K562 (cell line): ENCODE results near the gene CCDC92. TPM values are rescaled to one million over a fixed set of nuclear protein-coding genes. Genes with fewer than 3 reads are reported as not detected.

Experiments
- ATAC-seq: fragments of 200-7000 bp; cut with Tn5 transposase; 3 replicates; pipeline ENCODE4 v1.9.1; 2020; ENCODE audit warnings: moderate library complexity
- Bru-seq: library from RNA; stranded (reverse); fragments of 400-500 nt; gene quantifications from one replicate; lab custom pipeline; 2021; lab: Mats Ljungman, UMichigan
- BruChase-seq, 2 experiments: library from RNA; stranded (reverse); fragments of 400-500 nt; gene quantifications; one replicate each; lab custom pipeline; 2021; lab: Mats Ljungman, UMichigan
- BruUV-seq: library from RNA; stranded (reverse); fragments of 400-500 nt; replicated peaks from 2 replicates; lab custom pipeline; 2021; lab: Mats Ljungman, UMichigan
- CTCF ChIA-PET: fragments of 300-600 bp; formaldehyde crosslinking; extraction: SDS; loops from one replicate; lab custom pipeline; 2021; ENCODE audit warnings: low intra/inter-chr PET ratio; lab: Yijun Ruan, JAX
- POLR2A ChIA-PET: fragments of 300-600, 350-650 bp; sonication (Branson Sonifier 250); formaldehyde crosslinking; extraction: SDS; loops from one replicate; lab custom pipeline; 2021; ENCODE audit warnings: antibody characterized with exemption, inconsistent platforms; lab: Yijun Ruan, JAX
- DNase-seq, 4 experiments: peaks; one replicate each; pipeline versions ENCODE4 v3.0.0 to v3.0.0-alpha.2; 2011 to 2018; ENCODE audit warnings: low spot score in 3 of 4, mixed read lengths in 3 of 4; ENCODE audit errors: extremely low read depth in 1 of 4
- FAIRE-seq: peaks from 2 replicates; lab custom pipeline; 2011; peaks lifted over from hg19 to GRCh38; lab: Jason Lieb, UNC
- H2AFZ ChIP-seq: 2 replicates; pipeline ENCODE4 v1.6.0; 2011; ENCODE audit warnings: low read depth, low read length, control low read depth, inconsistent platforms
- H3K27ac ChIP-seq: fragments of 200-600 bp; 3 replicates; pipeline ENCODE4 v1.8.0; 2011; ENCODE audit warnings: low read depth, mild to moderate bottlenecking, control low read depth, inconsistent platforms, low read length, moderate library complexity, mixed read lengths; ENCODE audit errors: extremely low read depth
- H3K27me3 ChIP-seq, 2 experiments: fragments of 300-600 bp in 1 of 2; 2 replicates in 1 of 2; 3 replicates in 1 of 2; pipeline versions ENCODE4 v1.6.0 to v1.8.0; 2011; ENCODE audit warnings: inconsistent platforms in 2 of 2, low read length in 2 of 2, mild to moderate bottlenecking in 1 of 2, mixed read lengths in 1 of 2, moderate library complexity in 1 of 2; ENCODE audit not compliant: control insufficient read depth in 2 of 2, insufficient read depth in 2 of 2
- H3K36me3 ChIP-seq: fragments of 300-600 bp; 3 replicates; pipeline ENCODE4 v1.8.0; 2011; ENCODE audit warnings: mild to moderate bottlenecking, low read length, inconsistent platforms; ENCODE audit not compliant: control insufficient read depth, insufficient read depth
- H3K4me1 ChIP-seq, 2 experiments: fragments of 200-600 bp in 1 of 2; replicated peaks in 1 of 2; 2 replicates in 1 of 2; 3 replicates in 1 of 2; pipeline versions ENCODE4 v1.5.1 to v1.8.0; 2011; ENCODE audit warnings: inconsistent platforms in 2 of 2, low read length in 2 of 2, mild to moderate bottlenecking in 1 of 2, mixed read lengths in 1 of 2, moderate library complexity in 1 of 2; ENCODE audit not compliant: control insufficient read depth in 2 of 2, insufficient read depth in 2 of 2
- H3K4me2 ChIP-seq: 2 replicates; pipeline ENCODE4 v1.6.1; 2011; ENCODE audit warnings: low read length, control low read depth, inconsistent platforms, mixed read lengths; ENCODE audit not compliant: insufficient read depth
- H3K4me3 ChIP-seq: fragments of 200-600 bp; sonication (generic), shearing (Covaris generic); 2 replicates; pipeline ENCODE4 v1.5.1; 2016; ENCODE audit warnings: control low read depth, inconsistent platforms
- H3K79me2 ChIP-seq: fragments of 200-600 bp; 3 replicates; pipeline ENCODE4 v1.8.0; 2011; ENCODE audit warnings: low read length, inconsistent platforms; ENCODE audit not compliant: control insufficient read depth, insufficient read depth
- H3K9ac ChIP-seq, 2 experiments: 2 replicates each; pipeline versions ENCODE4 v1.6.0 to v1.6.1; 2011; ENCODE audit warnings: low read depth in 2 of 2, low read length in 2 of 2, control low read depth in 1 of 2, inconsistent platforms in 1 of 2, mild to moderate bottlenecking in 1 of 2, mixed read lengths in 1 of 2; ENCODE audit not compliant: insufficient read depth in 1 of 2
- H3K9me1 ChIP-seq: one replicate; pipeline ENCODE4 v1.6.0; 2011; ENCODE audit warnings: inconsistent platforms, mild to moderate bottlenecking, low read length, moderate library complexity; ENCODE audit not compliant: control insufficient read depth, insufficient read depth
- H3K9me3 ChIP-seq: replicated peaks from 2 replicates; pipeline ENCODE4 v1.5.1; 2011; ENCODE audit warnings: low read depth, low read length, inconsistent platforms; ENCODE audit not compliant: control insufficient read depth, insufficient read depth
- H4K20me1 ChIP-seq: replicated peaks from 2 replicates; pipeline ENCODE4 v1.6.1; 2011; ENCODE audit warnings: low read length, inconsistent platforms, mixed read lengths; ENCODE audit not compliant: control insufficient read depth, insufficient read depth
- C11orf30 ChIP-seq: fragments of 450-650 bp; IDR thresholded peaks from 2 replicates; pipeline ENCODE4 v1.6.1; 2016; ENCODE audit warnings: low read depth, mild to moderate bottlenecking
- ETS1 ChIP-seq: conservative IDR thresholded peaks from 2 replicates; pipeline ENCODE4 v1.6.1; 2011; ENCODE audit warnings: low read depth, mild to moderate bottlenecking, low read length; ENCODE audit not compliant: control insufficient read depth
- MAZ ChIP-seq, 2 experiments: fragments of 450-650 bp in 1 of 2; sonication (generic) in 1 of 2; formaldehyde crosslinking; IDR thresholded peaks in 1 of 2; conservative IDR thresholded peaks in 1 of 2; 2 replicates each; pipeline versions ENCODE4 v1.4.0 to v1.5.0; 2020; ENCODE audit warnings: mild to moderate bottlenecking in 1 of 2, missing genetic modification reagents in 1 of 2
- RAD21 ChIP-seq, 2 experiments: fragments of 250-450 bp in 1 of 2; fragments of 450-650 bp in 1 of 2; sonication (Bioruptor Pico) in 1 of 2; formaldehyde crosslinking in 1 of 2; IDR thresholded peaks in 1 of 2; conservative IDR thresholded peaks in 1 of 2; 2 replicates each; pipeline versions ENCODE4 v1.4.0 to v1.8.0; 2020 to 2022; ENCODE audit warnings: mild to moderate bottlenecking in 2 of 2, moderate library complexity in 1 of 2
- RFX1 ChIP-seq: fragments of 450-650 bp; IDR thresholded peaks from 2 replicates; pipeline ENCODE4 v1.6.1; 2016; ENCODE audit warnings: mild to moderate bottlenecking, moderate library complexity
- ZNF134 ChIP-seq: fragments of 250-450 bp; sonication (Bioruptor Pico); conservative IDR thresholded peaks from 2 replicates; pipeline ENCODE4 v1.4.0; 2020
- WGBS: fragments of 100-300 bp; shearing (Covaris generic); methylation state at CpG from one replicate; pipeline ENCODE4 v1.1.6; 2016; ENCODE audit warnings: low coverage, mixed read lengths; ENCODE audit not compliant: insufficient coverage; ENCODE audit errors: missing lambda C conversion rate; 5-methylcytosine and 5-hydroxymethylcytosine counted together
- in situ Hi-C: fragments of 300-500 bp; cut with MboI; formaldehyde crosslinking; loops from 4 replicates; pipeline ENCODE4 v1.15.0; 2018; ENCODE audit warnings: inconsistent platforms, mixed read lengths
- intact Hi-C: fragments of 100-400 bp; cut with micrococcal nuclease; formaldehyde crosslinking; loops from 2 replicates; pipeline ENCODE4 v1.14.2; 2022
- long read RNA-seq, 3 experiments: library from polyadenylated mRNA in 2 of 3; library from RNA in 1 of 3; unstranded in 2 of 3; stranded (forward) in 1 of 3; transcript quantifications; one replicate each; pipeline ENCODE4 v2.0.0, GENCODE V29; 2019 to 2022
- polyA minus RNA-seq, 3 experiments: library from RNA; depleted of rRNA, polyadenylated mRNA; stranded (reverse); fragments of >200 nt; gene quantifications; 2 replicates each; pipeline ENCODE4 v1.2.3, GENCODE V29; 2011
- polyA plus RNA-seq, 8 experiments: library from polyadenylated mRNA; depleted of rRNA in 4 of 8; stranded (reverse) in 5 of 8; unstranded in 3 of 8; fragments of >200 nt; fragmentation: Nextera tagmentation in 2 of 8; fragmentation: Illumina TruSeq in 1 of 8; extraction: Ambion mirVana in 2 of 8; extraction: Trizol in 1 of 8; gene quantifications; 2 replicates each; pipeline versions ENCODE4 v1.2.1 to v1.2.3, GENCODE V29; 2011 to 2014; ENCODE audit warnings: inconsistent platforms in 1 of 8, missing spikeins in 1 of 8
- total RNA-seq, 7 experiments: library from RNA; depleted of rRNA in 6 of 7; stranded (reverse); fragments of >200 nt in 6 of 7; fragmentation: Illumina TruSeq in 2 of 7; extraction: Trizol in 2 of 7; gene quantifications; 2 replicates each; pipeline versions ENCODE4 v1.2.1 to v1.2.3, GENCODE V29; 2011 to 2021; ENCODE audit warnings: low replicate concordance in 1 of 7

The CCDC92 gene, protein sequence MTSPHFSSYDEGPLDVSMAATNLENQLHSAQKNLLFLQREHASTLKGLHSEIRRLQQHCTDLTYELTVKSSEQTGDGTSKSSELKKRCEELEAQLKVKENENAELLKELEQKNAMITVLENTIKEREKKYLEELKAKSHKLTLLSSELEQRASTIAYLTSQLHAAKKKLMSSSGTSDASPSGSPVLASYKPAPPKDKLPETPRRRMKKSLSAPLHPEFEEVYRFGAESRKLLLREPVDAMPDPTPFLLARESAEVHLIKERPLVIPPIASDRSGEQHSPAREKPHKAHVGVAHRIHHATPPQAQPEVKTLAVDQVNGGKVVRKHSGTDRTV
- total RNA-seq (2011; cell fraction: chromatin; rRNA removed; ENCODE audit: low replicate concordance) = 5.4 and 7.1 TPM in 2 replicates
- total RNA-seq (2011; cell fraction: nucleolus; rRNA removed) = 4.5 and 5.0 TPM in 2 replicates
- 4.6 and 7.2 TPM in 2 replicates for total RNA-seq (2011; cell fraction: nucleoplasm; rRNA removed)
- total RNA-seq (2014; rRNA removed) (1.4 TPM in 2 replicates), total RNA-seq (2014; rRNA removed; fragmentation: Illumina TruSeq; extraction: Trizol) (1.3 and 1.7 TPM in 2 replicates), total RNA-seq (2015; rRNA removed; fragmentation: Illumina TruSeq; extraction: Trizol) (1.5 and 2.1 TPM in 2 replicates), total RNA-seq (2021) (4.0 and 5.9 TPM in 2 replicates), polyA plus RNA-seq (2011; rRNA removed) (2.6 and 6.8 TPM in 2 replicates), polyA plus RNA-seq (2014; fragmentation: Illumina TruSeq; extraction: Trizol) (2.6 and 3.6 TPM in 2 replicates), polyA plus RNA-seq (2014; fragmentation: Nextera tagmentation; extraction: Ambion mirVana) (under 1 TPM; 0.27 to 0.30 TPM), polyA plus RNA-seq (2014; rRNA removed) (3.1 and 3.4 TPM in 2 replicates), polyA minus RNA-seq (2011; rRNA and poly(A)+ RNA removed) (2.2 and 3.6 TPM in 2 replicates), Bru-seq, nascent RNA (percentile 55 among the genes with signal in this experiment), BruChase-seq, experiment 1, labeled RNA remaining after a 2-hour chase (percentile 57 among the genes with signal in this experiment), BruChase-seq, experiment 2, labeled RNA remaining after a 6-hour chase (percentile 54 among the genes with signal in this experiment)
- 2.4 and 6.8 TPM in 2 replicates for polyA plus RNA-seq (2011; cell fraction: cytosol; rRNA removed)
- polyA plus RNA-seq (2011; cell fraction: nucleus; rRNA removed) = 6.6 and 11.3 TPM in 2 replicates
- polyA plus RNA-seq (2012) = 4.0 and 11.0 TPM in 2 replicates
- polyA minus RNA-seq (2011; cell fraction: cytosol; rRNA and poly(A)+ RNA removed) = 2.2 and 5.6 TPM in 2 replicates
- 3.8 and 8.9 TPM in 2 replicates for polyA minus RNA-seq (2011; cell fraction: nucleus; rRNA and poly(A)+ RNA removed)
- long read RNA-seq, experiment 1, full-length matches to known transcripts = 4 of 29 reads
- long read RNA-seq, experiment 1, partial matches to known transcripts = 0 of 29 reads
- long read RNA-seq, experiment 1, other reads (novel, unspliced or antisense) = 25 of 29 reads
- long read RNA-seq, experiment 2, full-length matches to known transcripts = 5 of 6 reads
- long read RNA-seq, experiment 2, partial matches to known transcripts = 0 of 6 reads
- long read RNA-seq, experiment 2, other reads (novel, unspliced or antisense) = 1 of 6 reads
- long read RNA-seq, experiment 3 = 0 reads

DNA sequence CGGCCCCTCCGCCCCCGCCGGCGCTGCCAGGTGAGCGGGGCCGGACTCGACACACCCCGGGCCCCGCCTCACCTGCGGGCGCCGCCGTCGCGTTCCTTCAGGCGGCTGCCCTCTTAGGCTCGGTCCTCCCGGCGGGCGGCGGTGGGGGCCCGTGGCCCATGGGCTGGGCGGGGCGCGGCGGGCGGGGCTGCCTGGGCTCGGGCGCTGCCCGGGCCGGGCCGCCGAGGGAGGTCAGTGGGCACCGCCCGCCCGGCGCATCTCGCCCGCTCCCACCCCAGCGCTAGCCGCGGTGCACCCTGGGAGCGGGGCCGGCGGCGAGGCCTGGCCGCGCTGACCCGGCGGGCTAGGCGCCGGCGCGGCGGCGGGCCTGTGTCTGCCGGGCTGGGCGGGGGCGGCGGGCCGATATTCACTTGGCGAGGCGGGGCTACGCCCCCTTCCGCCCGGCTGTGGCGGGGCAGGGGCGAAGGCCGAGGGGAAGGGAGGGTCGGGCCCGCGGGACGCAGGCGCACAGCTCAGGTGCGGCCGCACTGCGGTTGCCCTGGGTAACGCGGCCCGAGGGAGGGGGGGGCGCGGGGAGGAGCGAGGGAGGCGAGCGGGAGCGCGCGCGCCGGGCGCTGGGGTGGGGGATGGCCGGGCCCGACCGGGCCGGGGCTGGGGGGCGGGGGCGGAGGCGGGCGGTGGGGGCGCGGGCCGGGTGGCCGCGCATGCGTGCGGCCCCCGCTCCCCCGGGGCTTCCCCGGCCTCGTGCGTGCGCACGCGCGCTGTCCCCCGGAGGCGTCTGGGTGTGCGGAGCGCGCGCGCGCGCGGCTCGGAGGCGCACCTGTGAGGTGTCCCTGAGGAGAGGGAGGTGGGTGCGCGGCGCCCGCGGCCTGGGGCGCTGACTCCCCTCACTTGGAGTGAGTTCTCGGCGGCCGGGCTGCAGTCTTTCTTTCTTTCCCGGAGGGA is at the start of gene CCDC92, which contains the start of gene ZNF664:
Gene CCDC92, minus strand, starts transcription at position 375 of the 945 bp plus-strand sequence. CDS start 28,526 bp downstream, outside the sequence.
Gene ZNF664, plus strand, starts transcription at position 759 of the 945 bp plus-strand sequence. CDS start 38,930 bp downstream, outside the sequence.
- BruUV-seq = no TSS peak
- Histone ChIP-seq H3K4me2 (peak within 1 kb of the TSS; percentile 85), H3K27me3 (no peaks in the 10 kb centered on the region), H2AFZ (peak within 1 kb of the TSS; percentile 72), H3K4me1 (peaks cover 16 to 17% of the 10 kb centered on the region in 2 experiments; a peak in 4 of 5 replicates), H3K27ac (peak within 1 kb of the TSS; percentile 61), H3K9me1 (peaks cover 2% of the 10 kb centered on the region), H3K79me2 (peaks cover 42% of the 10 kb centered on the region), H4K20me1 (no peaks in the 10 kb centered on the region), H3K36me3 (peaks cover 26% of the 10 kb centered on the region; the same call in 2 of the 3 replicates), H3K9me3 (no peaks in the 10 kb centered on the region), H3K4me3 (peak within 1 kb of the TSS; percentile 80), H3K9ac (peak within 1 kb of the TSS; percentile 67 to 94)
- peak; percentile 93 for ATAC-seq
- POLR2A ChIA-PET = no interaction called here
- peak; percentile 96 to 99 (median 99) for DNase-seq
- 0% methylated on average over 2 of the region's 138 CpGs for WGBS
- intact Hi-C loops = no loop called here
- in situ Hi-C loops = no loop called here
- CTCF ChIA-PET = no interaction called here
- no peak for FAIRE-seq
- TF ChIP-seq ETS1 (peak; percentile 9; the same call in 1 of the 2 replicates), ZNF134 (CRISPR knock-in tag) (peak; percentile 64; the same call in 1 of the 2 replicates), RAD21 (CRISPR knock-in tag; conservative IDR thresholded peaks at IDR 0.05 in 1 of 2, IDR thresholded peaks at IDR 0.05 in 1 of 2) (peak in 1 of 2 experiments; percentile 54; a peak in 2 of 4 replicates), MAZ (CRISPR knock-in tag; conservative IDR thresholded peaks at IDR 0.05 in 1 of 2, IDR thresholded peaks at IDR 0.05 in 1 of 2) (peak; percentile 74 to 81; a peak in 2 of 4 replicates), C11orf30 (no peak), RFX1 (peak; percentile 76)
